Heart right ventricle (tissue), 16 donors: Measurements from ENCODE around the gene DERL3. TPM values are rescaled to one million over a fixed set of nuclear protein-coding genes. Genes with fewer than 3 reads are reported as not detected.
A peak's percentile ranks its signal among the peaks of the same experiment; 100 is the strongest.

Experiments
- ATAC-seq, 8 donors: fragments of 200-7000 bp; cut with Tn5 transposase; one replicate each; pipeline ENCODE4 v1.9.1; 2020; ENCODE audit warnings: mild to moderate bottlenecking in 8 of 8, moderate library complexity in 8 of 8, moderate number of reproducible peaks in 1 of 8
- DNase-seq, 2 donors: peaks; one replicate each; pipeline ENCODE4 v3.0.0-alpha.2; 2020
- H3K27ac ChIP-seq, 10 donors: fragments of 200-600 bp; sonication (generic) in 2 of 10; one replicate each; pipeline versions ENCODE4 v1.5.0 to v1.8.0; 2020 to 2022; ENCODE audit warnings: mild to moderate bottlenecking in 3 of 10
- H3K27me3 ChIP-seq, 7 donors: fragments of 200-600 bp; one replicate each; pipeline ENCODE4 v1.8.0; 2021 to 2022; ENCODE audit warnings: mild to moderate bottlenecking in 2 of 7
- H3K36me3 ChIP-seq, 9 donors: fragments of 200-600 bp; sonication (generic) in 1 of 9; one replicate each; pipeline versions ENCODE4 v1.5.0 to v1.8.0; 2020 to 2022; ENCODE audit warnings: mild to moderate bottlenecking in 2 of 9
- H3K4me1 ChIP-seq, 9 donors: fragments of 200-600 bp; sonication (generic) in 1 of 9; one replicate each; pipeline versions ENCODE4 v1.5.0 to v1.8.0; 2020 to 2022; ENCODE audit warnings: mild to moderate bottlenecking in 4 of 9
- H3K4me3 ChIP-seq, 10 donors: fragments of 200-600 bp; sonication (generic) in 2 of 10; one replicate each; pipeline versions ENCODE4 v1.5.0 to v1.8.0; 2020 to 2022; ENCODE audit warnings: mild to moderate bottlenecking in 7 of 10, moderate library complexity in 2 of 10
- H3K9me3 ChIP-seq, 11 donors: fragments of 200-600 bp in 10 of 11; sonication (generic) in 2 of 11; one replicate each; pipeline versions ENCODE4 v1.5.0 to v1.8.0; 2013 to 2022; ENCODE audit warnings: mild to moderate bottlenecking in 2 of 11, control low read depth in 1 of 11, moderate library complexity in 1 of 11
- CTCF ChIP-seq, 9 donors: fragments of 200-600 bp; sonication (generic) in 2 of 9; IDR thresholded peaks; one replicate each; pipeline versions ENCODE4 v1.5.0 to v1.8.0; 2021 to 2022; ENCODE audit warnings: antibody characterized with exemption in 9 of 9, mild to moderate bottlenecking in 5 of 9, moderate library complexity in 1 of 9
- WGBS, 2 donors: extraction: QIAGEN DNeasy Blood & Tissue Kit; methylation state at CpG; one replicate each; pipeline ENCODE4 v1.1.7; 2013; ENCODE audit warnings: inconsistent platforms in 1 of 2; 5-methylcytosine and 5-hydroxymethylcytosine counted together
- intact Hi-C, 10 donors: fragments of 100-400 bp; cut with DNase I; formaldehyde crosslinking; loops; one replicate each; pipeline versions ENCODE4 v1.11.1 to v1.14.2; 2022
- polyA plus RNA-seq, 2 donors: library from polyadenylated mRNA; stranded (reverse); fragments of 200-250 nt; gene quantifications; one replicate each; pipeline ENCODE4 v1.2.3, GENCODE V29; 2013
- total RNA-seq, 10 donors: library from RNA; stranded (reverse); fragmentation: NEBNext Ultra II Directional in 3 of 10; extraction: Animal tissue kit (Norgen Biotek cat#: 25700) in 3 of 10; gene quantifications; one replicate each; pipeline versions ENCODE4 v1.2.1 to v1.2.4, GENCODE V29; 2021 to 2023
- donor health status: Arrhythmogenic right ventricular cardiomyopathy.
- donor health status: ischemic (EF 13 %, LVEDD 7.1; RV severe dilation, severe dysfunction).
- donor health status: healthy with polysubstance abuse.
- donor health status: DM: no; HTN: yes; CAD: no.
- donor health status: DM: no; HTN: no; CAD: no.
- donor health status: ischemic (EF 25% LVEDD 6.9; RV normal size, moderate dysfunction).
- donor health status: ischemic (EF 25% LVEDD 5.7; RV mildly dilated, moderate dysfunction).
- donor health status: healthy.
- donor health status: DM: yes; HTN: yes; CAD: no.
- donor health status: Ischemic cardiomyopathy.
- donor health status: ischemic (EF 35%, LVEDD 5.7; RV mildly dilated, moderate dysfunction).
- donor health status: nonischemic (EF 11% LVEDD 7.7; RV severe dilation, severe dysfunction).
- donor health status: DM: yes; HTN: yes; CAD: no.
- donor health status: PGD.
- donor health status: ischemic (EF 29% LVEDD 5.4; RV normal size, mild dysfunction).
- donor health status: nonischemic (EF 23%, LVEDD 6.1; RV moderate dilation, normal function).

Gene DERL3
- total and polyA plus RNA-seq, 12 donors = 0.91 to 14.1 (median 2.0) TPM

- no peak for TF ChIP-seq CTCF (IDR thresholded peaks at IDR 0.05)
- WGBS, 2 donors = 83 to 85% methylated on average over 25 of the region's 25 CpGs
- H3K9me3 ChIP-seq = no peaks in the 10 kb centered on the region
- peaks cover 9 to 52% (median 40%) of the 10 kb centered on the region in 9 donors for H3K4me1 ChIP-seq
- intact Hi-C loops = no loop called here
- no peaks in the 10 kb centered on the region for H3K27me3 ChIP-seq
- no peak for DNase-seq
- H3K4me3 ChIP-seq = no peak overlapping the region
- peaks cover 0 to 78% (median 23%) of the 10 kb centered on the region in 9 donors for H3K36me3 ChIP-seq
- no peak for ATAC-seq
- peak overlapping the region in 3 of 10 donors; percentile 9 to 56 (median 21) for H3K27ac ChIP-seq
Measured at GRCh38 chr22:23791738-23792645, 46.8 kb downstream of the DERL3 start.

GRCh38 chr22:23790819-23791737 is 47.7 kb downstream of the DERL3 start:
- Histone ChIP-seq H3K9me3 (no peaks in the 10 kb centered on the region), H3K4me3 (no peak overlapping the region), H3K4me1 (peaks cover 13 to 58% (median 45%) of the 10 kb centered on the region in 9 donors), H3K27me3 (no peaks in the 10 kb centered on the region), H3K36me3 (peaks cover 0 to 70% (median 17%) of the 10 kb centered on the region in 9 donors), H3K27ac (peak overlapping the region in 4 of 10 donors; percentile 9 to 56 (median 26))
- no peak for TF ChIP-seq CTCF (IDR thresholded peaks at IDR 0.05)
- DNase-seq (peak in 1 of 2 donors; percentile 31), ATAC-seq (peak in 1 of 8 donors; percentile 9)
- intact Hi-C loops = no loop called here
- WGBS, 2 donors = 65% methylated on average over 11 of the region's 11 CpGs

GRCh38 chr22:23789638-23790037 is 49.2 kb downstream of the DERL3 start:
- Histone ChIP-seq H3K9me3 (no peaks in the 10 kb centered on the region), H3K4me1 (peaks cover 14 to 63% (median 46%) of the 10 kb centered on the region in 9 donors), H3K27me3 (no peaks in the 10 kb centered on the region), H3K27ac (peak overlapping the region in 3 of 10 donors; percentile 11 to 56 (median 31)), H3K36me3 (peaks cover 0 to 56% (median 8%) of the 10 kb centered on the region in 9 donors), H3K4me3 (no peak overlapping the region)
- 69 to 72% methylated on average over 4 of the region's 4 CpGs for WGBS, 2 donors
- intact Hi-C loops = loop anchor here in 3 of 10 donors (2.0 to 5.0 kb wide), 3 partner anchors 21 to 53 kb away; no protein-coding TSS in a partner anchor
- TF ChIP-seq CTCF (IDR thresholded peaks at IDR 0.05) = no peak
- ATAC-seq (no peak), DNase-seq (no peak)

GRCh38 chr22:23789121-23789520 is 49.7 kb downstream of the DERL3 start:
- WGBS, 2 donors = 73 to 77% methylated on average over 4 of the region's 4 CpGs
- no peak for TF ChIP-seq CTCF (IDR thresholded peaks at IDR 0.05)
- intact Hi-C loops = loop anchor here in 3 of 10 donors (2.0 to 5.0 kb wide), 3 partner anchors 20 to 53 kb away; no protein-coding TSS in a partner anchor
- Histone ChIP-seq H3K36me3 (peaks cover 0 to 51% (median 3%) of the 10 kb centered on the region in 9 donors), H3K9me3 (no peaks in the 10 kb centered on the region), H3K4me3 (no peak overlapping the region), H3K27ac (peak overlapping the region in 3 of 10 donors; percentile 11 to 56 (median 31)), H3K27me3 (no peaks in the 10 kb centered on the region), H3K4me1 (peaks cover 14 to 63% (median 46%) of the 10 kb centered on the region in 9 donors)
- no peak for DNase-seq
- ATAC-seq = no peak
